Motor neuron (in vitro differentiated cells): ENCODE data around the gene DCAF8. TPM values are rescaled to one million over a fixed set of nuclear protein-coding genes. Genes with fewer than 3 reads are reported as not detected.

ENCODE experiments used
- ATAC-seq, 8 experiments: fragments of 200-7000 bp; cut with Tn5 transposase; replicated peaks in 6 of 8; 2 replicates each; pipeline ENCODE4 v1.8.0; 2021; ENCODE audit warnings: mild to moderate bottlenecking in 8 of 8, moderate library complexity in 8 of 8
- H3K27ac ChIP-seq, 2 donors: fragments of 250-450 bp; sonication (Bioruptor Pico); 2 replicates each; pipeline ENCODE4 v1.9.0; 2021; ENCODE audit warnings: antibody characterized with exemption in 2 of 2, mild to moderate bottlenecking in 2 of 2, moderate library complexity in 1 of 2
- H3K4me1 ChIP-seq, 2 donors: fragments of 250-450 bp; sonication (Bioruptor Pico); replicated peaks in 1 of 2; 2 replicates each; pipeline ENCODE4 v1.6.1; 2021; ENCODE audit warnings: antibody characterized with exemption in 2 of 2, mild to moderate bottlenecking in 2 of 2, moderate library complexity in 1 of 2
- H3K4me3 ChIP-seq, 5 donors: fragments of 250-450 bp; sonication (Bioruptor Pico); 2 replicates each; pipeline ENCODE4 v1.9.0; 2021; ENCODE audit warnings: antibody characterized with exemption in 5 of 5, mild to moderate bottlenecking in 5 of 5, moderate library complexity in 4 of 5
- whole genome bisulfite sequencing, 10 experiments: fragments of 450-650 bp; shearing (Covaris generic); methylation state at CpG; one replicate each; pipeline ENCODE4 v1.0.0; 2022; 5-methylcytosine and 5-hydroxymethylcytosine counted together
- in situ Hi-C, 9 experiments: fragments of 400-800 bp; cut with MboI; loops; one replicate each; pipeline ENCODE4 v1.15.0; 2021; ENCODE audit warnings: low sequenced_read_pairs in 9 of 9, low pct_unique_long_range_greater_than_20kb in 2 of 9; ENCODE audit not compliant: unreplicated experiment in 9 of 9
- total RNA-seq, 8 experiments: library from RNA; unstranded; fragments of 300-600 nt; gene quantifications; 2 replicates each; pipeline versions ENCODE4 v1.2.3 to v1.2.4, GENCODE V29; 2022

Gene DCAF8
- total RNA-seq, 8 experiments from 2014 or later = 81.9 to 232 (median 129) TPM

- in situ Hi-C loops = loop anchor here in 1 of 9 experiments (10.0 kb wide), 1 partner anchor 105 kb away; no protein-coding TSS in a partner anchor
- ATAC-seq = peak in 2 of 8 experiments; percentile 8 to 12
- Histone ChIP-seq H3K4me3 (no peak within 1 kb of the TSS), H3K27ac (no peak within 1 kb of the TSS), H3K4me1 (peaks cover 17 to 23% of the 10 kb centered on the region in 2 donors)
- 0 to 75% (median 62%) methylated on average over 1 to 4 of the region's 15 CpGs; no CpG with 5 or more reads in 4 of the 10 experiments for WGBS, 10 experiments
These were observed 72.4 kb downstream of the DCAF8 start, which contains the start of gene CASQ1 for GRCh38 chr1:160189649-160190625. Gene CASQ1 (plus strand): TSS chr1:160190575. CDS start chr1:160190752, 177 bp downstream.

GRCh38 chr1:160188341-160188740 is 74.0 kb downstream of the DCAF8 start:
- H3K27ac ChIP-seq = no peak overlapping the region
- H3K4me3 ChIP-seq = no peak overlapping the region
- H3K4me1 ChIP-seq = peaks cover 11 to 18% of the 10 kb centered on the region in 2 donors
- in situ Hi-C loops = no loop called here
- 60 to 100% (median 92%) methylated on average over 1 to 4 of the region's 7 CpGs; no CpG with 5 or more reads in 5 of the 10 experiments for WGBS, 10 experiments
- no peak for ATAC-seq

- WGBS, 10 experiments = 0 to 93% (median 75%) methylated on average over 1 to 7 of the region's 7 CpGs; no CpG with 5 or more reads in 4 of the 10 experiments
- no peak for ATAC-seq
- Histone ChIP-seq H3K4me3 (no peak overlapping the region), H3K27ac (no peak overlapping the region), H3K4me1 (peaks cover 9 to 12% of the 10 kb centered on the region in 2 donors)
- in situ Hi-C loops = no loop called here
These were observed 74.9 kb downstream of the DCAF8 start for GRCh38 chr1:160187407-160187806.

- in situ Hi-C loops = no loop called here
- WGBS, 10 experiments = 73 to 92% (median 75%) methylated on average over 2 of the region's 2 CpGs; no CpG with 5 or more reads in 7 of the 10 experiments
- H3K27ac ChIP-seq = no peak overlapping the region
- H3K4me1 ChIP-seq = peaks cover 9 to 12% of the 10 kb centered on the region in 2 donors
- no peak overlapping the region for H3K4me3 ChIP-seq
- ATAC-seq = no peak
These were observed 75.6 kb downstream of the DCAF8 start for GRCh38 chr1:160186729-160187128.

- ATAC-seq = no peak
- Histone ChIP-seq H3K27ac (no peak overlapping the region), H3K4me1 (peaks cover 9 to 12% of the 10 kb centered on the region in 2 donors), H3K4me3 (no peak overlapping the region)
- in situ Hi-C loops = no loop called here
- WGBS, 10 experiments = 80 to 90% (median 87%) methylated on average over 2 to 4 of the region's 7 CpGs; no CpG with 5 or more reads in 6 of the 10 experiments
These were observed 76.1 kb downstream of the DCAF8 start for GRCh38 chr1:160186246-160186645.

- WGBS, 10 experiments = 0 to 100% (median 90%) methylated on average over 1 to 4 of the region's 4 CpGs; no CpG with 5 or more reads in 3 of the 10 experiments
- Histone ChIP-seq H3K27ac (no peak overlapping the region), H3K4me3 (no peak overlapping the region), H3K4me1 (peaks cover 0 to 2% of the 10 kb centered on the region in 2 donors)
- ATAC-seq = peak in 3 of 8 experiments; percentile 42 to 85 (median 71)
- in situ Hi-C loops = no loop called here
These were observed 83.0 kb downstream of the DCAF8 start for GRCh38 chr1:160179336-160179735.

GRCh38 chr1:160178731-160179130 is 83.6 kb downstream of the DCAF8 start:
- in situ Hi-C loops = no loop called here
- Histone ChIP-seq H3K4me1 (peaks cover 0 to 2% of the 10 kb centered on the region in 2 donors), H3K27ac (no peak overlapping the region), H3K4me3 (no peak overlapping the region)
- 20 to 100% (median 91%) methylated on average over 1 to 2 of the region's 2 CpGs; no CpG with 5 or more reads in 2 of the 10 experiments for WGBS, 10 experiments
- no peak for ATAC-seq

- H3K27ac ChIP-seq = no peak overlapping the region
- peak in 2 of 8 experiments; percentile 48 to 64 for ATAC-seq
- WGBS, 10 experiments = 60 to 100% (median 83%) methylated on average over 1 of the region's 1 CpG; no CpG with 5 or more reads in 5 of the 10 experiments
- H3K4me1 ChIP-seq = peaks cover 0 to 2% of the 10 kb centered on the region in 2 donors
- in situ Hi-C loops = no loop called here
- H3K4me3 ChIP-seq = no peak overlapping the region
These were observed 84.7 kb downstream of the DCAF8 start for GRCh38 chr1:160177667-160178066.

- Histone ChIP-seq H3K27ac (no peak overlapping the region), H3K4me1 (peaks cover 2 to 4% of the 10 kb centered on the region in 2 donors), H3K4me3 (no peak overlapping the region)
- in situ Hi-C loops = no loop called here
- no peak for ATAC-seq
- WGBS, 10 experiments = 83 to 100% (median 93%) methylated on average over 1 to 2 of the region's 2 CpGs; no CpG with 5 or more reads in 2 of the 10 experiments
These were observed 85.1 kb downstream of the DCAF8 start for GRCh38 chr1:160177231-160177630.

GRCh38 chr1:160171980-160172379 is 90.4 kb downstream of the DCAF8 start:
- Histone ChIP-seq H3K4me3 (no peak overlapping the region), H3K4me1 (peaks cover 22 to 33% of the 10 kb centered on the region in 2 donors), H3K27ac (no peak overlapping the region)
- peak; percentile 35 to 93 (median 48) for ATAC-seq
- in situ Hi-C loops = no loop called here
- 8 to 62% (median 21%) methylated on average over 2 to 9 of the region's 9 CpGs for WGBS, 10 experiments

GRCh38 chr1:160171354-160171753 is 91.0 kb downstream of the DCAF8 start:
- Histone ChIP-seq H3K27ac (no peak overlapping the region), H3K4me3 (no peak overlapping the region), H3K4me1 (peaks cover 22 to 33% of the 10 kb centered on the region in 2 donors)
- in situ Hi-C loops = no loop called here
- 43 to 100% (median 85%) methylated on average over 1 to 4 of the region's 4 CpGs; no CpG with 5 or more reads in 2 of the 10 experiments for WGBS, 10 experiments
- ATAC-seq = peak in 1 of 8 experiments; percentile 23

GRCh38 chr1:160169553-160170399 is 92.6 kb downstream of the DCAF8 start:
- H3K4me1 ChIP-seq = peaks cover 22 to 31% of the 10 kb centered on the region in 2 donors
- ATAC-seq = peak in 3 of 8 experiments; percentile 35 to 74 (median 53)
- H3K4me3 ChIP-seq = no peak overlapping the region
- WGBS, 10 experiments = 0 to 72% (median 42%) methylated on average over 1 to 15 of the region's 15 CpGs
- no peak overlapping the region for H3K27ac ChIP-seq
- in situ Hi-C loops = no loop called here
